ENCODE measurements around the gene PRKCH. TPM values are rescaled to one million over a fixed set of nuclear protein-coding genes. Genes with fewer than 3 reads are reported as not detected.

PRKCH gene
- total and polyA plus RNA-seq, 2 donors (not counting 3 experiments of a cell fraction or from before 2014, with no cell fraction given), result 97.7 to 103 TPM

DNA sequence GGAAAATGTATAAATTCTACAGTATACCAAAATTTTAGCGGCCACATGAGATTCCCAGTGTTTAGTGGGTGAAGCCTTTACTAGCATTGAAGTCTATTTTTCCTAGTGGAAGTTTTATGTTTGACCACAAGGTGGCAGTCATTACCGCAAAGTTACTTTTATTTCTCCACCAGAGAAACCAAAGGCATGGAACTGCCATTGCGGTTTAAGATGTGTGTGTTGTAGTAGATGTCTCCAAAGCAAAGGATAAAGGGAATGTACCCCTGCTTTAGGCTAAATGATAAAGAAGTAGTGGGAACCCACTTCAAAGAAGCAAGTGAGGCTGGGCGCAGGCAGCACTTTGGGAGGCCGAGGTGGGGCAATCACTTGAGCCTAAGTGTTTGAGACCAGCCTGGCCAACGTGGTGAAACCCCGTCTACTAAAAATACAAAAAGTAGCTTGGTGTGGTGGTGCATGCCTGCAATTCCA is 140.5 kb downstream of the PRKCH start:
- no peaks in the 10 kb centered on the region for H3K27me3 ChIP-seq (ENCODE audit: control insufficient read depth in 2 of 2, insufficient read depth in 2 of 2, low read length in 2 of 2)
- POLR2A ChIA-PET, result no interaction called here
- FAIRE-seq (peak; percentile 84), DNase-seq (ENCODE audit: low read depth, low spot score) (peak; percentile 80)
- H3K9me1 ChIP-seq (replicated peaks; ENCODE audit: control insufficient read depth, extremely low read depth, insufficient read depth, low read length), result no peaks in the 10 kb centered on the region
- no peak overlapping the region for H3K4me2 ChIP-seq (ENCODE audit: insufficient read depth, low read length)
- no TSS peak for BruUV-seq (replicated peaks)
- H3K4me3 ChIP-seq (replicated peaks in 1 of 3; ENCODE audit: insufficient read depth in 1 of 3, low read depth in 1 of 3, low read length in 3 of 3), result no peak overlapping the region
- no peaks in the 10 kb centered on the region for H3K9me3 ChIP-seq (replicated peaks; ENCODE audit: control insufficient read depth, insufficient read depth, low read length)
- H2AFZ ChIP-seq (ENCODE audit: low read depth, low read length), result no peak overlapping the region
- H4K20me1 ChIP-seq (replicated peaks; ENCODE audit: control insufficient read depth, extremely low read depth, insufficient read depth, low read length), result no peaks in the 10 kb centered on the region
- dilution Hi-C loops (cut with MboI; ENCODE audit: extremely low pct_ligation_motif_present, low sequenced_read_pairs) (loop anchor here (25.0 kb wide), 2 partner anchors 175 to 275 kb away; partner anchors contain the start of gene TMEM30B), intact Hi-C loops (cut with micrococcal nuclease) (loop anchor here (1.0 to 5.0 kb wide), 6 partner anchors 106 to 664 kb away; no protein-coding TSS in a partner anchor)
- H3K27ac ChIP-seq (ENCODE audit: insufficient read depth, low read depth, low read length), result no peak overlapping the region
- TF ChIP-seq, protein P1, sequence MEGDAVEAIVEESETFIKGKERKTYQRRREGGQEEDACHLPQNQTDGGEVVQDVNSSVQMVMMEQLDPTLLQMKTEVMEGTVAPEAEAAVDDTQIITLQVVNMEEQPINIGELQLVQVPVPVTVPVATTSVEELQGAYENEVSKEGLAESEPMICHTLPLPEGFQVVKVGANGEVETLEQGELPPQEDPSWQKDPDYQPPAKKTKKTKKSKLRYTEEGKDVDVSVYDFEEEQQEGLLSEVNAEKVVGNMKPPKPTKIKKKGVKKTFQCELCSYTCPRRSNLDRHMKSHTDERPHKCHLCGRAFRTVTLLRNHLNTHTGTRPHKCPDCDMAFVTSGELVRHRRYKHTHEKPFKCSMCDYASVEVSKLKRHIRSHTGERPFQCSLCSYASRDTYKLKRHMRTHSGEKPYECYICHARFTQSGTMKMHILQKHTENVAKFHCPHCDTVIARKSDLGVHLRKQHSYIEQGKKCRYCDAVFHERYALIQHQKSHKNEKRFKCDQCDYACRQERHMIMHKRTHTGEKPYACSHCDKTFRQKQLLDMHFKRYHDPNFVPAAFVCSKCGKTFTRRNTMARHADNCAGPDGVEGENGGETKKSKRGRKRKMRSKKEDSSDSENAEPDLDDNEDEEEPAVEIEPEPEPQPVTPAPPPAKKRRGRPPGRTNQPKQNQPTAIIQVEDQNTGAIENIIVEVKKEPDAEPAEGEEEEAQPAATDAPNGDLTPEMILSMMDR (IDR thresholded peaks at IDR 0.05; ENCODE audit: extremely low read depth in 1 of 2, insufficient read depth in 1 of 2, low read depth in 1 of 2, low read length in 2 of 2), result peak; percentile 35 to 43
- TF ChIP-seq POLR2AphosphoS5 (IDR thresholded peaks at IDR 0.05; ENCODE audit: insufficient read depth, low read depth, low read length) (no peak), FOS (IDR thresholded peaks at IDR 0.05; ENCODE audit: borderline replicate concordance, insufficient read depth, low read length) (no peak), POLR2A (IDR thresholded peaks at IDR 0.05; ENCODE audit: low read depth, low read length) (no peak), EZH2 (IDR thresholded peaks at IDR 0.05; ENCODE audit: borderline replicate concordance, low read depth, low read length, severe bottlenecking) (no peak)
- H3K4me1 ChIP-seq (ENCODE audit: control insufficient read depth, extremely low read depth, insufficient read depth, low read length), result peaks cover 26% of the 10 kb centered on the region
- H3K79me2 ChIP-seq (ENCODE audit: control insufficient read depth, insufficient read depth, low read length), result peaks cover 18% of the 10 kb centered on the region
- CTCF ChIA-PET, result interaction anchor here (1.0 to 3.5 kb wide), 9 partner anchors 9 to 665 kb away, joined by 3 to 40 read pairs (median 3); no protein-coding TSS in a partner anchor
- no peak overlapping the region for H3K9ac ChIP-seq (replicated peaks; ENCODE audit: extremely low read depth, insufficient read depth, low read length)
- H3K36me3 ChIP-seq (ENCODE audit: control insufficient read depth in 2 of 2, extremely low read depth in 1 of 2, insufficient read depth in 2 of 2, low read length in 2 of 2), result peaks cover 22 to 25% of the 10 kb centered on the region in 2 experiments
